ENCODE results near the gene MALAT1. TPM values are rescaled to one million over a fixed set of nuclear protein-coding genes. Genes with fewer than 3 reads are reported as not detected.
A peak's percentile ranks its signal among the peaks of the same experiment; 100 is the strongest.

The MALAT1 gene
- total RNA-seq, 3 donors from 2014 or later (not counting 1 experiment from before 2014, with no cell fraction given), result 32,911 to 36,726 (median 33,502) TPM

DNA sequence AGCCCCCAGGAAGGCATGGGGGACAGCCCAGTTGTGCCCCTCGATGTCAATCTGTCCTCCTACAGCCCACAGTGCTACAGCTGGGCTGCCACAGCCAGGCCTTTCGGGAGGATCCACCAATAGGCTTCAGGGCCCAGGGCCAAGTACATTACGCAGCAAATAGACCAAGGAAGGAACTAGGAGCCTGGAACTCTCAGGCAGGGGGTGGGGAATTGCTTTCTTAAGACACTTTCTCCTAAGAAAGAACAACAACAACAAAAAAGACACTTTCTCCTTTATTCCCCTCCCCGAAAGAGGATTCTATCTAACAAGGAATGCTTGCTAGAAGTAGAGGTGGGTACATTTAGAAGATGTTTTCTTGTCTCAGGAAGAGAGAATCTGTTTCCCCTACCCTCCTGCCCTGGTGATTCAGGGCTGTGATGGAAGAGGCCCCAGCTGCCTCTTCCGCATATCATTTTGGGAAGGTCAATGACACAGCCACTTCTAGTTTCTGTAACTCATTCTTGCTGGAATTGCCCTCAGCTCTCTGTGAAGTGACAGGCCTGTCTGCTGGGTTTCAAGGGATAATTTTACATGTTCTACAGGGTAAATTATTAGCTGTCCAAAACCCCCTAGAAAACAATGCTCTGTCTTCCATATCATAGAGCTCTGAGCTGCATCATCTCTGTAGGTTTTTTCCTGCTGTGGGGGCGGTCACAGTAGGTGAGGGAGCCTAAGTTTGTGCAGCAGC is 6.0 kb upstream of the MALAT1 start:
- peak overlapping the region in 1 of 2 donors; percentile 47 for H3K27ac Mint-ChIP-seq
- DNase-seq (no peak), ATAC-seq (no peak)
- Histone ChIP-seq H3K4me1 (ENCODE audit: control insufficient read depth, insufficient read depth, low read length) (peaks cover 46% of the 10 kb centered on the region), H3K27ac (ENCODE audit: low read length) (peak overlapping the region; percentile 32), H3K4me3 (ENCODE audit: low read length) (no peak overlapping the region), H3K9me3 (ENCODE audit: control insufficient read depth, insufficient read depth, low read length) (no peaks in the 10 kb centered on the region), H3K27me3 (ENCODE audit: control insufficient read depth, insufficient read depth, low read length) (no peaks in the 10 kb centered on the region), H3K36me3 (ENCODE audit: control insufficient read depth, insufficient read depth, low read length) (no peaks in the 10 kb centered on the region)
- H3K27me3 Mint-ChIP-seq (ENCODE audit: low read depth in 2 of 2), result no peaks in the 10 kb centered on the region
- WGBS (ENCODE audit: insufficient coverage), result 61% methylated on average over 5 of the region's 6 CpGs
- H3K9me3 Mint-ChIP-seq, result no peaks in the 10 kb centered on the region
- intact Hi-C loops (cut with micrococcal nuclease), result no loop called here
- H3K4me3 Mint-ChIP-seq, result no peak overlapping the region
- TF ChIP-seq, protein P1, sequence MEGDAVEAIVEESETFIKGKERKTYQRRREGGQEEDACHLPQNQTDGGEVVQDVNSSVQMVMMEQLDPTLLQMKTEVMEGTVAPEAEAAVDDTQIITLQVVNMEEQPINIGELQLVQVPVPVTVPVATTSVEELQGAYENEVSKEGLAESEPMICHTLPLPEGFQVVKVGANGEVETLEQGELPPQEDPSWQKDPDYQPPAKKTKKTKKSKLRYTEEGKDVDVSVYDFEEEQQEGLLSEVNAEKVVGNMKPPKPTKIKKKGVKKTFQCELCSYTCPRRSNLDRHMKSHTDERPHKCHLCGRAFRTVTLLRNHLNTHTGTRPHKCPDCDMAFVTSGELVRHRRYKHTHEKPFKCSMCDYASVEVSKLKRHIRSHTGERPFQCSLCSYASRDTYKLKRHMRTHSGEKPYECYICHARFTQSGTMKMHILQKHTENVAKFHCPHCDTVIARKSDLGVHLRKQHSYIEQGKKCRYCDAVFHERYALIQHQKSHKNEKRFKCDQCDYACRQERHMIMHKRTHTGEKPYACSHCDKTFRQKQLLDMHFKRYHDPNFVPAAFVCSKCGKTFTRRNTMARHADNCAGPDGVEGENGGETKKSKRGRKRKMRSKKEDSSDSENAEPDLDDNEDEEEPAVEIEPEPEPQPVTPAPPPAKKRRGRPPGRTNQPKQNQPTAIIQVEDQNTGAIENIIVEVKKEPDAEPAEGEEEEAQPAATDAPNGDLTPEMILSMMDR (IDR thresholded peaks at IDR 0.05), result no peak
- H3K36me3 Mint-ChIP-seq, result no peaks in the 10 kb centered on the region
- H3K4me1 Mint-ChIP-seq, result peaks cover 16 to 22% of the 10 kb centered on the region in 2 donors

DNA sequence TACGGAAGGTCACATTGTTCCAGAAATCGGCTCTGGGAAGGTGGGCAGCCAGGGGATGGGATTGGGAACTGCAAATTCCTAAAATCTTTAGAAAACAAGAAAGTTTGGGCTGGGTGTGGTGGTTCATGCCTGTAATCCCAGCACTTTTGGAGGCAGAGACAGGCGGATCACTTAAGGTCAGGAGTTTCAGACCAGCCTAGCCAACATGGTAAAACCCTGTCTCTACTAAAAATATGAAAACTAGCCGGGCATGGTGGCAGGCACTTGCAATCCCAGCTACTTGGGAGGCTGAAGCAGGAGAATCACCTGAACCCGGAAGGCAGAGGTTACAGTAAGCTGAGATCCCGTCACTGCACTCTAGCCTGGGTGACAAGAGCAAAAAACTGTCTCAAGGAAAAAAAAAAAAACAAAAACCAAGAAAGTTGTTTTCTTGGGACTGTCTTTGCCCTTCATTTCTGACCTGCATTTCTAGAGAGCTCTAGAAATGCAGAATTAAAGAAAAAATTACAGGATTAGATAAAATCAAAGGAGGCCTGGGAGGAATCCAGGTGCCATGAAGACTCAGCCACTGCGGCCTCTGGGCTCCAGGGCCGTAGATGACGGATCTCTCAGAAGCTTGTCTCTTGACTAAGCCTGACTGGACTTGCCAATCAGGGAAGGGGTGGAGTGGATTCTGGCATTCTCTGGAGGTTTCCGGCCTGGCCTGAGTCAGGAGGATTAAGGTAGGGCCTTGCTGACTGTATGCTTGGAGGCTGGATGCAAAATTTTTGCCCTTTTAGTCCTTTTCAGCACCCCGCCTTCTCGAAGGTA is 5.3 kb upstream of the MALAT1 start:
- Mint-ChIP-seq H3K27me3 (ENCODE audit: low read depth in 2 of 2) (no peaks in the 10 kb centered on the region), H3K4me1 (peaks cover 15 to 17% of the 10 kb centered on the region in 2 donors), H3K9me3 (no peaks in the 10 kb centered on the region), H3K36me3 (no peaks in the 10 kb centered on the region), H3K27ac (peak overlapping the region in 1 of 2 donors; percentile 47), H3K4me3 (no peak overlapping the region)
- H3K4me1 ChIP-seq (ENCODE audit: control insufficient read depth, insufficient read depth, low read length), result peaks cover 48% of the 10 kb centered on the region
- ATAC-seq, result no peak
- TF ChIP-seq, protein P1 (IDR thresholded peaks at IDR 0.05), result no peak
- no peaks in the 10 kb centered on the region for H3K27me3 ChIP-seq (ENCODE audit: control insufficient read depth, insufficient read depth, low read length)
- H3K36me3 ChIP-seq (ENCODE audit: control insufficient read depth, insufficient read depth, low read length), result no peaks in the 10 kb centered on the region
- DNase-seq, result no peak
- intact Hi-C loops (cut with micrococcal nuclease), result no loop called here
- H3K27ac ChIP-seq (ENCODE audit: low read length), result no peak overlapping the region
- no peaks in the 10 kb centered on the region for H3K9me3 ChIP-seq (ENCODE audit: control insufficient read depth, insufficient read depth, low read length)
- WGBS (ENCODE audit: insufficient coverage), result 83% methylated on average over 12 of the region's 12 CpGs
- no peak overlapping the region for H3K4me3 ChIP-seq (ENCODE audit: low read length)

DNA sequence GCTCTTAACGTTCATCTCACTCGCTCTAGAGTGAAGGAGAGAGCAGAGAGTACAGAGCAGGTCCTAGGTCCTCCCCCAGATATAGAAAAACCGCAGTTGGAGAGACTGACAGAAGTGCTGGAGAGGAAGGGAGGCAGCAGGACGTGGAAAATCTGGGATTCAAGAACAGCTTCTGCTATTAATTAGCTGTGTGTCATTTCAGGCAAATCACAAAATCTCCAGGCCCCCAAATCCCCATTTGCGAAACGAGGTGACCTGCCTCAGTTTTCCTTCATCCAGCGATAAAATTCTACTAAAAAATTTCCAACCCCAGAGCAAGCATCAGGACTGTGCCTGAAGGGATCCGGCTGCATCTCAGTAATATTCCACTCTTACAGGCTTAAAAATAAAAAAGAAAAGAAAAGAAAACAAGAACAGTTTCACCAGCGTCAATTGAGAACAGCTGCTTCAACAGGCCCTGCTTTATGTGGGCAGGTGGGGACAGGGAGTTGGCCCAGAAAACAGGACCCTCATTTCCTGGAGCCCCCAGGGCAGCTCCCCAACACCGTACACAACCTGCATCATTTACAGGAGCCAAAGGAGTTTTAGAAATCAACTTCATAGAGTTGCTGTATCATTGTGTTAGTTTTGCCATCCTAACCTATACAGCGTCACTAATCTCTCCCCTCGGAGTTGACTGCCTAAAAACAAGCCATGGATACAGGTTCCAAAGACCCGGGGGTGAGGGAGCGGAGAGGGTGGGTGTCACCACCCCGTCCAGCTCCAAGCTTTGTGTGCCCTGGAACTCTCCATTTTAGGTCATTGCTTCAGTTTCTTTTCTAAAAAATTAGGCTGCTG is 2.3 kb upstream of the MALAT1 start:
- H3K4me1 ChIP-seq (ENCODE audit: control insufficient read depth, insufficient read depth, low read length), result peaks cover 47% of the 10 kb centered on the region
- no peak overlapping the region for H3K27ac Mint-ChIP-seq

More for the DNA sequence above, 2.3 kb upstream of the MALAT1 start:
- Histone ChIP-seq H3K4me3 (ENCODE audit: low read length) (peak overlapping the region; percentile 10), H3K9me3 (ENCODE audit: control insufficient read depth, insufficient read depth, low read length) (no peaks in the 10 kb centered on the region), H3K27me3 (ENCODE audit: control insufficient read depth, insufficient read depth, low read length) (no peaks in the 10 kb centered on the region), H3K27ac (ENCODE audit: low read length) (peak overlapping the region; percentile 95), H3K36me3 (ENCODE audit: control insufficient read depth, insufficient read depth, low read length) (peaks cover 9% of the 10 kb centered on the region)
- H3K9me3 Mint-ChIP-seq, result no peaks in the 10 kb centered on the region
- H3K4me3 Mint-ChIP-seq, result no peak overlapping the region
- intact Hi-C loops (cut with micrococcal nuclease), result loop anchor here (1.0 kb wide), 2 partner anchors 10 to 19 kb away; no protein-coding TSS in a partner anchor
- peaks cover 13 to 17% of the 10 kb centered on the region in 2 donors for H3K4me1 Mint-ChIP-seq
- no peaks in the 10 kb centered on the region for H3K27me3 Mint-ChIP-seq (ENCODE audit: low read depth in 2 of 2)
- ATAC-seq (no peak), DNase-seq (no peak)
- H3K36me3 Mint-ChIP-seq, result no peaks in the 10 kb centered on the region
- WGBS (ENCODE audit: insufficient coverage), result 50% methylated on average over 13 of the region's 15 CpGs
- TF ChIP-seq, protein P1 (IDR thresholded peaks at IDR 0.05), result no peak

All from natural killer cell (primary cell).